Ishikawa (cell line): ENCODE measurements around the gene BIRC3.

Source experiments
- CEBPB ChIP-seq: IDR thresholded peaks from 2 replicates; pipeline ENCODE4 v1.6.1; 2012
- RAD21 ChIP-seq: IDR thresholded peaks from 2 replicates; pipeline ENCODE4 v1.6.1; 2012; ENCODE audit warnings: low read depth
- TAF1 ChIP-seq: IDR thresholded peaks from 2 replicates; pipeline ENCODE4 v1.6.1; 2012; ENCODE audit warnings: low read depth, mild to moderate bottlenecking

DNA sequence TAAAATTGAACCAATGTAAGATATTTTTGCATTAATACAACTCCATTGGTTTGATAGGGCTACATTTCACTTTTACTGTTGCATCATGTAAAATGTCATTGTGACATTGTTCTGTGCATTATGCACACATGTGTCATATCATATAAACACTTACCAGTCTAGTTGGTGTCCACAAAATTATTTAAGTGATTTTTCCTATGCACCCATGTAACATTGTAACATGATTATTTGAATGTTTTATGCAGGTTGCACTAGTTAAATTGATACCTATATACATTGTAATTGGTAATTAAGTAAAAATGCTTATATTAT, 9.6 kb upstream of the BIRC3 start:
- TF ChIP-seq RAD21 (no peak), TAF1 (no peak), CEBPB (no peak)
